ENCODE results near the gene MCF2L2.

Gene MCF2L2

DNA sequence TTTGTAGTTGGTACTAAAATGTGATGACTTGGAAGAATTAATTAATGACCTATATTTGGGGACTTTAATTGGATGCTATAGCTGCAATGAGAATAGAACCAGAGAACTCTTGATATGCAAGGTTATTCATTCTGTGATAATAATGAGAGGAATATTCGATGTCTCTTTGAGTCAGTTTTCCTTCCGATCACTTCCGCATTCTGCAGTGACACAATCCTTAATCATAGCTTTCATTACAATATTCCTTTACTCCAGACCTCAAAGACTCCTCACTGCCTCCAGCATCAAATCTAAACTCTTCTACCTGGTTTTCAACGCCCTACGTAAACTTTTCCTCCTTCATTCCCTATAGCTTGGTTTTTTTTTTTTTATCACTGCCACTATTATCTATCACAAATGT lies 153.8 kb downstream of the MCF2L2 start:
- no peak overlapping the region for H3K27ac ChIP-seq
- TF ChIP-seq, protein P1, sequence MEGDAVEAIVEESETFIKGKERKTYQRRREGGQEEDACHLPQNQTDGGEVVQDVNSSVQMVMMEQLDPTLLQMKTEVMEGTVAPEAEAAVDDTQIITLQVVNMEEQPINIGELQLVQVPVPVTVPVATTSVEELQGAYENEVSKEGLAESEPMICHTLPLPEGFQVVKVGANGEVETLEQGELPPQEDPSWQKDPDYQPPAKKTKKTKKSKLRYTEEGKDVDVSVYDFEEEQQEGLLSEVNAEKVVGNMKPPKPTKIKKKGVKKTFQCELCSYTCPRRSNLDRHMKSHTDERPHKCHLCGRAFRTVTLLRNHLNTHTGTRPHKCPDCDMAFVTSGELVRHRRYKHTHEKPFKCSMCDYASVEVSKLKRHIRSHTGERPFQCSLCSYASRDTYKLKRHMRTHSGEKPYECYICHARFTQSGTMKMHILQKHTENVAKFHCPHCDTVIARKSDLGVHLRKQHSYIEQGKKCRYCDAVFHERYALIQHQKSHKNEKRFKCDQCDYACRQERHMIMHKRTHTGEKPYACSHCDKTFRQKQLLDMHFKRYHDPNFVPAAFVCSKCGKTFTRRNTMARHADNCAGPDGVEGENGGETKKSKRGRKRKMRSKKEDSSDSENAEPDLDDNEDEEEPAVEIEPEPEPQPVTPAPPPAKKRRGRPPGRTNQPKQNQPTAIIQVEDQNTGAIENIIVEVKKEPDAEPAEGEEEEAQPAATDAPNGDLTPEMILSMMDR (IDR thresholded peaks at IDR 0.05) = no peak
- TF ChIP-seq ZFX (IDR thresholded peaks at IDR 0.05; ENCODE audit: borderline replicate concordance) = no peak

- no peak overlapping the region for H3K27ac ChIP-seq
- TF ChIP-seq, protein P1 (IDR thresholded peaks at IDR 0.05) = no peak
- no peak for TF ChIP-seq ZFX (IDR thresholded peaks at IDR 0.05; ENCODE audit: borderline replicate concordance)
These were observed 155.6 kb downstream of the MCF2L2 start for GRCh38 chr3:183272791-183273190.

- no peak for TF ChIP-seq ZFX (IDR thresholded peaks at IDR 0.05; ENCODE audit: borderline replicate concordance)
- H3K27ac ChIP-seq = no peak overlapping the region
These were observed 156.3 kb downstream of the MCF2L2 start for GRCh38 chr3:183272142-183272541.

GRCh38 chr3:183270344-183270743 lies 158.1 kb downstream of the MCF2L2 start:
- H3K27ac ChIP-seq = no peak overlapping the region

DNA sequence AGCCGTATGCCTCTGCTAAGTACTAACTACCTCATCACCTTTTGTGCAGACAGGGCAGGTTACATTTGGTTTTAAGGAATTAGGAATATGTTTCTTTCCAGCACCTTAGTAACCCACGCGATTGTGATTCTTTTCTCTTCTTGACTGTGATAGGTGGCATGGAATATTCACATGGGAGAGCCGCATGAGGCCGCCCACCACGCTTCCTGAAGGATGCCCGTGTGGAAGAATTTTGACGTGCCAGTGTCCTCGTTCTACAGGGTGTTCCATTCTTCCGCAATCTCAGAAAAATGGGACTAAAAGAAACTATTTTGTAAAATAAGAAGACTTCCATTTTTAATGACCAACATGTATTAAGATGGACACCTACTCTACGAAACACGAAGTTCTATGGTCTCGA lies 159.1 kb downstream of the MCF2L2 start:
- no peak overlapping the region for H3K27ac ChIP-seq
- no peak for TF ChIP-seq ZFX (IDR thresholded peaks at IDR 0.05; ENCODE audit: borderline replicate concordance)
- TF ChIP-seq, protein P1 (IDR thresholded peaks at IDR 0.05) = no peak

More at GRCh38 chr3:183270344-183270743, 158.1 kb downstream of the MCF2L2 start:
- TF ChIP-seq, protein P1 (IDR thresholded peaks at IDR 0.05) = no peak
- TF ChIP-seq ZFX (IDR thresholded peaks at IDR 0.05; ENCODE audit: borderline replicate concordance) = no peak

- no peak overlapping the region for H3K27ac ChIP-seq
- no peak for TF ChIP-seq ZFX (IDR thresholded peaks at IDR 0.05; ENCODE audit: borderline replicate concordance)
- TF ChIP-seq, protein P1 (IDR thresholded peaks at IDR 0.05) = no peak
These were observed 160.1 kb downstream of the MCF2L2 start for GRCh38 chr3:183268366-183268765.

DNA sequence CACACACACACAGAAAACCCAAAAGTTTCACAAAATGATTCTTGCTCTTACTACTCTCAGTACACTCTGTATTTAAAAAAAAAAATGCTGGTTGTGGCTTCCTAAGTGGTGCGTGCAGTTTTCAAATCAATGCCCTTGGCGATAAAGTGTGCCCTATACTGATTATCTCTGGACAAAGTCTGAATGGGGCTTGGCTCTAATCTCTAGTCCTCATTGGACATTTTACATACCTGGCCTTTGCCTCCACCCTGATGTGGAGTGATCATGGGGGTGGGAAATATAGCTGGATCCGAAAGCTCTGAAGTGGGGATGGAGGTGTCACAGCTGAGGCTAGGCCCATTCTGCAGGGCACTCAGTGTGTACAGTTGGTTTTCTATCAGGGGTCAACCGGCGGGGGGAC lies 161.3 kb downstream of the MCF2L2 start:
- H3K27ac ChIP-seq = no peak overlapping the region
- TF ChIP-seq, protein P1 (IDR thresholded peaks at IDR 0.05) = no peak
- TF ChIP-seq ZFX (IDR thresholded peaks at IDR 0.05; ENCODE audit: borderline replicate concordance) = no peak

DNA sequence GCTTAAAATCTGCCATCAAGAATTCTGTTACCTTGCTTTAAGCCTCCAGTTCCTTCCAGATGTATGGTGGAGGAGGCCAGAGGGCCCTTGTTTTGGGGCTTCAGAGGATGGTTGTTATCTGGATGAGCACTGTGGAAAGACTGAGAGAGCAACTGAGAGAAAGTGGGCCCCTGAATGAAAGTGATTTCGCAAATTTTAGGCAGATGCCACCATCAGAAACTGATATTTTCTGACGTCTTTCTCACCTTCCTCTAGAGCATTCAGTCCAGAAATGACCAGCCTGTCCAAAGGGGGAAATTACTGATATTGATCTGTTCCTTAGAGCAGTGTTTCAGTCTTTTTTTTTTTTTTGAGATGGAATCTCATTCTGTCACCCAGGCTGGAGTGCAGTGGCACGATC lies 162.0 kb downstream of the MCF2L2 start:
- TF ChIP-seq ZFX (IDR thresholded peaks at IDR 0.05; ENCODE audit: borderline replicate concordance) = no peak
- TF ChIP-seq, protein P1 (IDR thresholded peaks at IDR 0.05) = no peak
- no peak overlapping the region for H3K27ac ChIP-seq

Measured in 22Rv1 (cell line).